ENCODE data around the gene TWF1. TPM values are rescaled to one million over a fixed set of nuclear protein-coding genes. Genes with fewer than 3 reads are reported as not detected.
"Not testable (repeated sequence)": the region's sequence is repeated elsewhere in the genome, so short reads cannot be mapped to it uniquely, and the experiment has no call there.

Gene TWF1
- 372 and 390 TPM in 2 replicates for total RNA-seq (2014; rRNA removed; shearing (Covaris generic))
- polyA plus RNA-seq (2015; cell fraction: cytosol; rRNA removed) = 167 and 196 TPM in 2 replicates
- polyA plus RNA-seq (2015; cell fraction: nucleus; rRNA removed) = 100 and 125 TPM in 2 replicates

DNA sequence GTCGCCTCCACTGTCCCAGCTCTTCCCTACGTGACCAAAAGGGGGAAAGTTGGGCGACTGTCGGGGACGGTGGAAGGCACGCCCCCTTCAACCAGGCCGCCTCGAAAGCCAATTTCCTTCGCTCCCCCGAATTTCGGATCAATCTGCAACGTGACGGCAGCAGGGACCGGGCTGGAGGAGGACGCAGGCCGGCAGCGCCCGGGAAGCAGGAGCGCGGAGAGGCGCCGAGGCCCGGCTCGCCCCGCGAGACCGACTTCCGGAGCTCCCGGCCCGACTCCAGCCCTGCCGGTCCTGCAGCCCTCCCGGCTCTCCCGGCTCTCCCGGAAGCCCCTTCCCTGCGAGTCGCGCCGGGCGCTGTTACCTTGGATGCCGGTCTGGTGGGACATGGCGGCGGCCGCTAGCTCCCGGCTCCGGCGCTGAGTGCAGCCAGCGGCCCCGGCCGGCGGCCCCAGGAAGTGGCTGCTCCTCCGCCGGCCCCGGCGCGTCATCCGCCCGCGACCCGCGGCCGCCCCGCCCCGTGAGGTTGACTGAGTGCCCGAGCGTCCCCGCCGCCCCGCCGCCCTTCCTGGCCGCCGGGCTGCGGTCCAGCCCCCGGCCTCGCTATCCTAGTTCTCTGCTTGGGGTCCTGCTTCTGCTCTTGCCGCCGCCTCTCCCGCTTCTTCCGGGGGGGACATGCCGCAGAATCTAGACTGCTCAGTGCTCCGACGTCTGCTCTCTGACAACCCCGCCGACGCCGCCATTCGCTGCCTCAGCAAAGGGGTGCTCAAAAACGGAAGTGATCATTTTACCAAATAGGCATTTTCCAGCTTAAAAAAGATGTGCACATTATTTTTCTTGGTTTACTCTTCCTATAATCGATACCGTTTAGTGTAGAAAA lies at the start of gene TWF1:
TSS of gene TWF1 (minus strand) at position 458 of the 877 bp plus-strand sequence. CDS start at position 386, 72 bp downstream.
- in situ Hi-C loops (cut with HindIII; ENCODE audit: low pct_unique_long_range_greater_than_20kb, low sequenced_read_pairs) = no loop called here
- peak; percentile 84 for DNase-seq (ENCODE audit: low read depth, low spot score)

GRCh38 chr12:43852744-43853143 lies 46.6 kb upstream of the TWF1 start:
- peak; percentile 76 for DNase-seq (ENCODE audit: low read depth, low spot score)
- in situ Hi-C loops (cut with HindIII; ENCODE audit: low pct_unique_long_range_greater_than_20kb, low sequenced_read_pairs) = no loop called here

DNA sequence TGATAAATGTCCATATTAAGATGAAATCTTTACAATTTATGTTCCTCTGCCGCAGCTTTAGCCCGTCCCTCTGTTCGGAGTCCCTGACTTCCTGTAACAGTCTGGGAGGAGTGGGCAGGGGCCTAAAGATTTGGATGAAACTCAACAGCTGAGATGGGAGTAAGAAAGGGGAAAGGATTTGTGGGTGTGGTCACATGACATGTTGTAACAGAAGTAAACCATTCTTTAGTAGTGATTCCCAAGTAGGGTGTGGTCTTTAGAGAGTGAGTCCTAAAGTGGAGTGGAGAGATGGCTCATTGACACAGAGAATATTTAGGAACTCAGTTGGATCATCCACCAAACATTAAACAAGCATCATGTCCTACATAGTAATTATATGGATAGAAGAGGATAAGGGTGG lies 42.7 kb upstream of the TWF1 start:
- in situ Hi-C loops (cut with HindIII; ENCODE audit: low pct_unique_long_range_greater_than_20kb, low sequenced_read_pairs) = no loop called here
- DNase-seq (ENCODE audit: low read depth, low spot score) = no peak

DNA sequence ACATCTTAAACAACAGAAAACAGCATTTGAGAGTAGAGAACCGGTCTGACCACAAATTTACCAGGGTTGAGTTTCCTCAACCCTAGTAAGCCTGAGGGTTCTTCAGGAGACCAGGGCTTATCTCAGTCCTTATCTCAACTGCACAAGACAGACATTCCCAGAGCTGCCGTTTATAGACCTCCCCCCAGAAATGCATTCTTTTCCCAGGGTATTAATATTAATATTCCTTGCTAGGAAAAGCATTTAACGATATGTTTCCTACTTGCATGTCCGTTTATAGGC lies 42.0 kb upstream of the TWF1 start:
- DNase-seq (ENCODE audit: low read depth, low spot score) = no peak
- in situ Hi-C loops (cut with HindIII; ENCODE audit: low pct_unique_long_range_greater_than_20kb, low sequenced_read_pairs) = no loop called here

GRCh38 chr12:43847425-43848225 lies 41.5 kb upstream of the TWF1 start:
- in situ Hi-C loops (cut with HindIII; ENCODE audit: low pct_unique_long_range_greater_than_20kb, low sequenced_read_pairs); DNase-seq (ENCODE audit: low read depth, low spot score): not testable (repeated sequence)

GRCh38 chr12:43842259-43842658 lies 36.1 kb upstream of the TWF1 start:
- in situ Hi-C loops (cut with HindIII; ENCODE audit: low pct_unique_long_range_greater_than_20kb, low sequenced_read_pairs) = no loop called here

GRCh38 chr12:43841253-43841652 lies 35.1 kb upstream of the TWF1 start:
- no peak for DNase-seq (ENCODE audit: low read depth, low spot score)
- in situ Hi-C loops (cut with HindIII; ENCODE audit: low pct_unique_long_range_greater_than_20kb, low sequenced_read_pairs) = no loop called here

More at GRCh38 chr12:43842259-43842658, 36.1 kb upstream of the TWF1 start:
- no peak for DNase-seq (ENCODE audit: low read depth, low spot score)

GRCh38 chr12:43840338-43840737 lies 34.2 kb upstream of the TWF1 start:
- in situ Hi-C loops (cut with HindIII; ENCODE audit: low pct_unique_long_range_greater_than_20kb, low sequenced_read_pairs) = no loop called here

GRCh38 chr12:43836475-43836989 lies 30.4 kb upstream of the TWF1 start:
- peak; percentile 97 for DNase-seq (ENCODE audit: low read depth, low spot score)
- in situ Hi-C loops (cut with HindIII; ENCODE audit: low pct_unique_long_range_greater_than_20kb, low sequenced_read_pairs) = no loop called here

More at GRCh38 chr12:43840338-43840737, 34.2 kb upstream of the TWF1 start:
- no peak for DNase-seq (ENCODE audit: low read depth, low spot score)

DNA sequence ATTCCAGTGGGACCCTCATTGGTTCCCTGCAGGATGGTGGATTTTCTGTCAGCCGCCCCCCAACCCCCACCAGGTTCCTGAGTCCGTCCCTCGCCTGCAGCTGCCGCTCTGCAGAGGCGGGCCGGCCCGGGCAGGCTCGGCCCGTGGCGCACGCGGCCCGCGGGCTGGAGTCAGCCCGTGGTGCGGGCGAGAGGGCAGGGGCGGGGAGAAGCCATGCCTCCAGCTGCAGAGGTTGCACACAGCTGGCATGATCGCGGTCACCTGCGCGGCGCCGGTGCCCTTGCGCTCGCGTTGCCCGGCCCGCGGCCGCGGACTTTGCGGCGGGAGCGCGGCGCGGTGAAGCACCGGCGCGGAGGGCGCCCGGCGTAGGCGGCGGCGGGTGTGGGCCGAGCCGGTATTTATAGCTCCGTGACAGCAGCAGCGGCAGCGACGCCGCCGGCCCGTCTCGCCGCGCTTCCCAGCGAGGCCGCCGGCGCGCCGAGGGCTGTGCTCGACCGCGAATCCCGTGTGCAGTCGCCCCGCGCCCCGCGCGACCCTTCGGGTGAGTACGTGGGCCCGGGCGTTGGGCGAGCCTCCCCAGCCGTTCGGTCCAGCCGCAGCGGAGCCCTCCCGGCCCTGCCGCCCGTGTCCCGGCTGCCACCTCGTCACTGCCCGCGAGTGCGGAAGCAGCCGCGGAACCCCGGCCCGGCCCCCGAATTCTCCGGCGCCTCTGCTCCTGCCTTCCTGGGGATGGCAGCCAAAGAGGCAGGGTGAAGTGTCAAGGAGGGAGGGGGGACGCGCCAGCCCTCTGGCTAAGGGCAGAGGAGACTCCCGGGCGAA lies 29.7 kb upstream of the TWF1 start, which contains the start of gene TMEM117:
TSS of gene TMEM117 (plus strand) at position 426 of the 819 bp plus-strand sequence.
- in situ Hi-C loops (cut with HindIII; ENCODE audit: low pct_unique_long_range_greater_than_20kb, low sequenced_read_pairs) = no loop called here
- peak; percentile 56 for DNase-seq (ENCODE audit: low read depth, low spot score)

DNA sequence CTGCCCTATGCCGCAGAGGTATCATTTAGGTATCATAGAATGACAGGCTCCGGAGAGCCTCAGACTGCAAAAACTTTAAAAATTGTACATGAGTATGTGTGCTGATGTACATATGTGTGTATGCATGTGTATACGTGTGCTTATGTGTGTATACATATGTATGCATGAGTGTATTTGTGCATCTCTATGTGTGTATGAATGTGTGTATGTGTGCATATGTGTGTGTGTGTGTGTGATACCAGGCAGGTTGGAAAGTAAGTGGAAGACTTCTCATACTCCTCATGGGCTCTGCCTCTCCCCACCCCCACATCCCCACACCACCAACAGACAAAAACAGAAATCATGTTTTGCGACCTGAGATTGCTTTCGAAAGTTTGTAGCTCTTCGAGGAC lies 29.1 kb upstream of the TWF1 start:
- in situ Hi-C loops (cut with HindIII; ENCODE audit: low pct_unique_long_range_greater_than_20kb, low sequenced_read_pairs) = no loop called here

DNA sequence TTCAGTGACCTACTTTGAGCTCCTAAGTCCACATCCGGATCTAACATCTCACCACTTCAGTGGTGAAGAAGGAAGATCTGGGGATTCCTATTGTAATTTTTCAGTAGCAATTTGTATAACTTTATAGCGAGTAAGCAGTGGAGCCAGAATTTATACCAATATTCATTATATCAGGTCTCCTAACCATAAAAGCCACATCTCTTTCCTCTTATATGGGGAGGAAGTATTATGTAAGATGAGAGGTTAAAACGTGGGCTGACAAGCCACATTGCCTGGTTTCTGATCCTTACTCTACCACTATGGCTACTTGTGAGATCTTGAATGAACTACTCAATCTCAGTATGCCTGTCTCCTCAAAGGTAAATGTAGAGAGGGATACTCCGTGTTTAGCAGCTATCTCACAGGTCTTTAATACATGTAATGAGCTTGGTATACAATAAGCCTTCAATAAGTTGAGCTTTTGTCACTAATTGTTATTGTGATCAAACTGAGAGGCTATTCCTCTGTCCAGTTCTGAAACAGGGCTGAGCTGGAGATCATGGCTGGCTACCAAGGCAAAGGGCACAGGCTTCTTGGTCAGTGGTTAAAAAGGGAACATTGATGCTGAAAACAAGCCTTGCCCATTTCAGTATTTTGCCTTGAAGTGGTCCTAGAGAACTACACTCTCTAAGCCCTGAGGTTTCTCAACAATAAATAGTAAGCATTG lies 26.5 kb upstream of the TWF1 start:
- in situ Hi-C loops (cut with HindIII; ENCODE audit: low pct_unique_long_range_greater_than_20kb, low sequenced_read_pairs) = no loop called here
- no peak for DNase-seq (ENCODE audit: low read depth, low spot score)

More for the DNA sequence above, 29.1 kb upstream of the TWF1 start:
- DNase-seq (ENCODE audit: low read depth, low spot score) = no peak

GRCh38 chr12:43827093-43827492 lies 21.0 kb upstream of the TWF1 start:
- in situ Hi-C loops (cut with HindIII; ENCODE audit: low pct_unique_long_range_greater_than_20kb, low sequenced_read_pairs) = no loop called here
- no peak for DNase-seq (ENCODE audit: low read depth, low spot score)

- in situ Hi-C loops (cut with HindIII; ENCODE audit: low pct_unique_long_range_greater_than_20kb, low sequenced_read_pairs) = no loop called here
- no peak for DNase-seq (ENCODE audit: low read depth, low spot score)
These were observed 20.6 kb upstream of the TWF1 start for GRCh38 chr12:43826681-43827080.

DNA sequence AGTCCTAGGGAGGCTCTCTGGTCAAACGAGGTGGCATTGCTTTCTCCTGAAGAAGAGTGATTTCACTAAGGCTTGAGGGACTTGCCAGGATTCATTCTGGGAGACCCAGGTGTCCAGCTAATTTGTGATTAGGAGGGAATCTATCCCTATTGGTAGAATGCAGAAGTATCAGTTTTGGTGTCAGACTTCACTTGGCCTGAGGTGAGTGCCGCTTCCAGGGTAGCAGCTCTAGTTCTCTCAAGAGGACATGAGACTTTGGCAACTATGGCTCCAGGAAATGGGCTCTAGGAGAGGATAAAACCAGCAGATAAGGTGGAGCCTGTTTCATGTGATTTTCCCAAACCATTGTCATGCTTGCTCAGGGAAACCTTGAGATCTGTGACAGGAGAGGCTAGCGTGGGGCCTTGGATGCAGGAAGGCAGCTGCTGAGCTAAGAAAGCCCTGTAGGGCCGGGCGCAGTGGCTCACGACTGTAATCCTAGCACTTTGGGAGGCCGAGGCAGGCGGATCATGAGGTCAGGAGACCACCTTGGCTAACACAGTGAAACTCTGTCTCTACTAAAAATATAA lies 18.2 kb upstream of the TWF1 start:
- DNase-seq (ENCODE audit: low read depth, low spot score) = no peak
- in situ Hi-C loops (cut with HindIII; ENCODE audit: low pct_unique_long_range_greater_than_20kb, low sequenced_read_pairs) = no loop called here

- in situ Hi-C loops (cut with HindIII; ENCODE audit: low pct_unique_long_range_greater_than_20kb, low sequenced_read_pairs) = no loop called here
- no peak for DNase-seq (ENCODE audit: low read depth, low spot score)
These were observed 10.1 kb upstream of the TWF1 start for GRCh38 chr12:43816168-43816567.

DNA sequence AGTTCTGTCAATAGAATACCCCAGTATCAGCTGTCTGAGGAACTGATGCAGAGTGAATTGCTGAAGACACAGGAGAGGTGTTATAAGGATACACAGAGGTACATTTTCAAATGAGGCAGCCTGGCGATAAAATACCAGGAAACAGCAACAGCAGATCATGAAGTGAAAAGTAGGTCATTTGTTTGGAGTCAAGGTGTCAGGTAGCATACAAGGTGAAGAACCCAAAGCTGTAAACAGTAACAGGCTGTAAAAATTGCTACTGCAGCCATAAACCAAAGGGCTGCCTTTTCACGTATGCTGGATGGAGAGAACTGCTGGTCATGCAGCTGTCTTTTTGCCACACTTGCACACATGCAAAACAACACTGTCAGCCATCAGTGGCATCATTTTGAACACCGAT lies 9.3 kb upstream of the TWF1 start:
- DNase-seq (ENCODE audit: low read depth, low spot score) = no peak
- in situ Hi-C loops (cut with HindIII; ENCODE audit: low pct_unique_long_range_greater_than_20kb, low sequenced_read_pairs) = no loop called here

All from SK-MEL-5 (cell line).